Mucosa of descending colon (tissue), 3 donors: ENCODE measurements around the gene MAFG. TPM values are rescaled to one million over a fixed set of nuclear protein-coding genes. Genes with fewer than 3 reads are reported as not detected.
A peak's percentile ranks its signal among the peaks of the same experiment; 100 is the strongest.

Source experiments
- ATAC-seq: fragments of 200-7000 bp; cut with Tn5 transposase; one replicate; pipeline ENCODE4 v1.9.1; 2020; ENCODE audit warnings: mild to moderate bottlenecking, moderate library complexity
- DNase-seq, 3 donors: peaks; one replicate each; pipeline ENCODE4 v3.0.0-alpha.2; 2020
- H3K36me3 ChIP-seq: fragments of 200-600 bp; one replicate; pipeline ENCODE4 v1.8.0; 2021; ENCODE audit warnings: low read depth, mild to moderate bottlenecking
- H3K4me1 ChIP-seq: fragments of 200-600 bp; one replicate; pipeline ENCODE4 v1.8.0; 2021; ENCODE audit warnings: low read depth, mild to moderate bottlenecking
- H3K4me3 ChIP-seq: fragments of 200-600 bp; one replicate; pipeline ENCODE4 v1.8.0; 2021; ENCODE audit warnings: mild to moderate bottlenecking
- H3K9me3 ChIP-seq: fragments of 200-600 bp; one replicate; pipeline ENCODE4 v1.8.0; 2021; ENCODE audit warnings: mild to moderate bottlenecking
- CTCF ChIP-seq: fragments of 200-600 bp; IDR thresholded peaks from one replicate; pipeline ENCODE4 v1.8.0; 2022; ENCODE audit warnings: antibody characterized with exemption, mild to moderate bottlenecking
- intact Hi-C, 2 donors: fragments of 100-400 bp; cut with DNase I in 1 of 2; cut with micrococcal nuclease in 1 of 2; formaldehyde crosslinking; loops; one replicate each; pipeline versions ENCODE4 v1.11.0 to v1.11.1; 2022; cut with DNase I, micrococcal nuclease
- total RNA-seq, 3 donors: library from RNA; stranded (reverse); fragmentation: NEBNext Ultra II Directional in 2 of 3; extraction: Animal tissue kit (Norgen Biotek cat#: 25700) in 2 of 3; gene quantifications; one replicate each; pipeline versions ENCODE4 v1.2.1 to v1.2.4, GENCODE V29; 2021 to 2023
- donor health status: DM: no; HTN: no; CAD: no; lungs with moderate emphysema.
- donor health status: DM: no; HTN: no; CAD: no.
- donor health status: DM: no; HTN: yes; CAD: no.

Gene MAFG
- total RNA-seq, 3 donors from 2014 or later = 17.4 to 34.0 (median 21.1) TPM

- ATAC-seq (no peak), DNase-seq (no peak)
- no peak for TF ChIP-seq CTCF
- Histone ChIP-seq H3K36me3 (no peaks in the 10 kb centered on the region), H3K9me3 (no peaks in the 10 kb centered on the region), H3K4me1 (peaks cover 15% of the 10 kb centered on the region), H3K4me3 (no peak overlapping the region)
- intact Hi-C loops = no loop called here
Measured at GRCh38 chr17:81968396-81968745, 40.8 kb upstream of the MAFG start.

GRCh38 chr17:81967533-81968395 lies 40.2 kb upstream of the MAFG start:
- DNase-seq (peak; percentile 80 to 88 (median 82)), ATAC-seq (peak; percentile 80)
- Histone ChIP-seq H3K4me3 (no peak overlapping the region), H3K9me3 (no peaks in the 10 kb centered on the region), H3K36me3 (no peaks in the 10 kb centered on the region), H3K4me1 (peaks cover 15% of the 10 kb centered on the region)
- TF ChIP-seq CTCF = no peak
- intact Hi-C loops = no loop called here

GRCh38 chr17:81967244-81967532 lies 39.7 kb upstream of the MAFG start:
- ATAC-seq (peak; percentile 6), DNase-seq (no peak)
- Histone ChIP-seq H3K4me1 (peaks cover 15% of the 10 kb centered on the region), H3K9me3 (no peaks in the 10 kb centered on the region), H3K4me3 (no peak overlapping the region), H3K36me3 (no peaks in the 10 kb centered on the region)
- no peak for TF ChIP-seq CTCF
- intact Hi-C loops = no loop called here

- ATAC-seq (peak; percentile 79), DNase-seq (peak; percentile 76 to 84 (median 79))
- Histone ChIP-seq H3K36me3 (no peaks in the 10 kb centered on the region), H3K4me3 (no peak overlapping the region), H3K4me1 (peaks cover 19% of the 10 kb centered on the region), H3K9me3 (no peaks in the 10 kb centered on the region)
- TF ChIP-seq CTCF = no peak
- intact Hi-C loops = no loop called here
Measured at GRCh38 chr17:81966343-81967243, 39.1 kb upstream of the MAFG start.

- no peaks in the 10 kb centered on the region for H3K9me3 ChIP-seq
- intact Hi-C loops = loop anchor here in 1 of 2 donors (5.0 kb wide), 1 partner anchor 53 kb away; no protein-coding TSS in a partner anchor
- no peak for ATAC-seq
- DNase-seq = no peak
- H3K4me1 ChIP-seq = peaks cover 35% of the 10 kb centered on the region
- TF ChIP-seq CTCF = no peak
- H3K4me3 ChIP-seq = no peak overlapping the region
- no peaks in the 10 kb centered on the region for H3K36me3 ChIP-seq
Measured at GRCh38 chr17:81964081-81964849, 36.7 kb upstream of the MAFG start.
